H1 (cell line): Measurements from ENCODE around the gene GNAO1. TPM values are rescaled to one million over a fixed set of nuclear protein-coding genes. Genes with fewer than 3 reads are reported as not detected.

Experiments used
- CTCF ChIA-PET: fragments of 300-600 bp; sonication (Branson Sonifier 250); formaldehyde crosslinking; loops from one replicate; lab custom pipeline; 2021; ENCODE audit not compliant: partially characterized antibody; lab: Charles Lee
- POLR2A ChIA-PET: fragments of 300-600 bp; sonication (Branson Sonifier 250); formaldehyde crosslinking; loops from one replicate; lab custom pipeline; 2021; ENCODE audit warnings: inconsistent platforms; ENCODE audit not compliant: partially characterized antibody; lab: Charles Lee
- DNase-seq, 2 experiments: peaks; one replicate each; pipeline versions ENCODE4 v3.0.0 to v3.0.0-alpha.2; 2010 to 2022; ENCODE audit warnings: low spot score in 2 of 2, low read depth in 1 of 2, mixed read lengths in 1 of 2
- FAIRE-seq: peaks from 2 replicates; lab custom pipeline; 2011; peaks lifted over from hg19 to GRCh38; lab: Jason Lieb, UNC
- H2AFZ ChIP-seq: 2 replicates; pipeline ENCODE4 v1.8.1; 2012; ENCODE audit warnings: low read length, inconsistent platforms
- H2AK5ac ChIP-seq: 2 replicates; pipeline ENCODE4 v1.6.1; 2013; ENCODE audit warnings: low read depth, low read length
- H2BK120ac ChIP-seq: replicated peaks from 2 replicates; pipeline ENCODE3; 2013; ENCODE audit warnings: low read depth, low read length, inconsistent platforms
- H2BK12ac ChIP-seq: 2 replicates; pipeline ENCODE4 v1.6.1; 2013; ENCODE audit warnings: low read depth, low read length
- H2BK15ac ChIP-seq: 2 replicates; pipeline ENCODE4 v1.6.1; 2013; ENCODE audit warnings: low read length
- H2BK20ac ChIP-seq: 2 replicates; pipeline ENCODE4 v1.6.1; 2013; ENCODE audit warnings: low read length
- H2BK5ac ChIP-seq: 2 replicates; pipeline ENCODE4 v1.6.1; 2013; ENCODE audit warnings: low read depth, low read length
- H3K14ac ChIP-seq: 2 replicates; pipeline ENCODE4 v1.6.1; 2013; ENCODE audit warnings: inconsistent platforms; ENCODE audit not compliant: insufficient read length
- H3K18ac ChIP-seq: 2 replicates; pipeline ENCODE4 v1.6.1; 2013; ENCODE audit warnings: low read length; ENCODE audit errors: extremely low read depth
- H3K23ac ChIP-seq: 2 replicates; pipeline ENCODE4 v1.6.1; 2013; ENCODE audit warnings: inconsistent platforms; ENCODE audit not compliant: insufficient read length
- H3K23me2 ChIP-seq: 2 replicates; pipeline ENCODE4 v1.6.1; 2013; ENCODE audit warnings: low read depth, low read length
- H3K27ac ChIP-seq: 2 replicates; pipeline ENCODE4 v1.6.1; 2011; ENCODE audit warnings: low read depth, low read length, inconsistent platforms
- H3K27me3 ChIP-seq, 4 experiments: replicated peaks in 1 of 4; 1 replicate in 1 of 4; 2 replicates in 3 of 4; pipeline versions ENCODE4 v1.6.1 to v1.8.1; 2011 to 2013; ENCODE audit warnings: low read length in 3 of 4, mild to moderate bottlenecking in 3 of 4, inconsistent platforms in 2 of 4, mixed read lengths in 2 of 4, moderate library complexity in 1 of 4; ENCODE audit not compliant: control insufficient read depth in 3 of 4, insufficient read depth in 3 of 4; ENCODE audit errors: extremely low read depth in 1 of 4
- H3K36me3 ChIP-seq, 4 experiments: 2 replicates each; pipeline versions ENCODE4 v1.6.1 to v1.8.1; 2011 to 2013; ENCODE audit warnings: mild to moderate bottlenecking in 4 of 4, low read length in 3 of 4, moderate library complexity in 2 of 4, control low read depth in 1 of 4, inconsistent platforms in 1 of 4; ENCODE audit not compliant: insufficient read depth in 4 of 4, control insufficient read depth in 2 of 4
- H3K4ac ChIP-seq: replicated peaks from 2 replicates; pipeline ENCODE3; 2013; ENCODE audit warnings: low read length, low read depth, mixed read lengths, inconsistent platforms; ENCODE audit not compliant: insufficient read length
- H3K4me1 ChIP-seq, 4 experiments: replicated peaks in 1 of 4; 1 replicate in 1 of 4; 2 replicates in 3 of 4; pipeline versions ENCODE4 v1.6.1 to v1.8.1; 2011 to 2013; ENCODE audit warnings: low read length in 3 of 4, inconsistent platforms in 2 of 4, mixed read lengths in 1 of 4; ENCODE audit not compliant: insufficient read depth in 4 of 4, control insufficient read depth in 3 of 4
- H3K4me2 ChIP-seq, 2 experiments: 2 replicates each; pipeline versions ENCODE4 v1.6.1 to v1.8.1; 2011 to 2013; ENCODE audit warnings: low read depth in 2 of 2, low read length in 2 of 2, control low read depth in 1 of 2, inconsistent platforms in 1 of 2, mild to moderate bottlenecking in 1 of 2; ENCODE audit not compliant: insufficient read depth in 1 of 2
- H3K4me3 ChIP-seq, 4 experiments: fragments of 200-600, 300-600 bp in 1 of 4; sonication (generic), shearing (Covaris generic), sonication (Bioruptor Twin) in 1 of 4; 2 replicates each; pipeline versions ENCODE4 v1.5.1 to v1.8.1; 2011 to 2016; ENCODE audit warnings: low read length in 4 of 4, low read depth in 3 of 4, control low read depth in 2 of 4, inconsistent platforms in 2 of 4, mild to moderate bottlenecking in 2 of 4, mixed read lengths in 1 of 4, moderate library complexity in 1 of 4; ENCODE audit not compliant: insufficient read depth in 2 of 4; ENCODE audit errors: extremely low read depth in 1 of 4
- H3K56ac ChIP-seq: replicated peaks from 2 replicates; pipeline ENCODE3; 2013; ENCODE audit warnings: low read depth, mild to moderate bottlenecking, mixed read lengths, low read length, inconsistent platforms; ENCODE audit not compliant: insufficient read length
- H3K79me1 ChIP-seq: 2 replicates; pipeline ENCODE4 v1.6.1; 2013; ENCODE audit warnings: low read depth, low read length, control low read depth
- H3K79me2 ChIP-seq, 2 experiments: 2 replicates each; pipeline versions ENCODE4 v1.6.1 to v1.8.1; 2012 to 2013; ENCODE audit warnings: low read length in 2 of 2, mild to moderate bottlenecking in 2 of 2, inconsistent platforms in 1 of 2; ENCODE audit not compliant: insufficient read depth in 2 of 2, control insufficient read depth in 1 of 2
- H3K9ac ChIP-seq, 4 experiments: replicated peaks in 1 of 4; 1 replicate in 1 of 4; 2 replicates in 3 of 4; pipeline versions ENCODE4 v1.6.1 to v1.8.1; 2011 to 2013; ENCODE audit warnings: low read depth in 3 of 4, low read length in 3 of 4, control low read depth in 2 of 4, mild to moderate bottlenecking in 2 of 4, moderate library complexity in 2 of 4, inconsistent platforms in 1 of 4; ENCODE audit errors: extremely low read depth in 1 of 4
- H3K9me3 ChIP-seq, 2 experiments: 2 replicates each; pipeline versions ENCODE4 v1.6.1 to v1.8.1; 2012 to 2013; ENCODE audit warnings: mild to moderate bottlenecking in 2 of 2, moderate library complexity in 2 of 2, control low read depth in 1 of 2, inconsistent platforms in 1 of 2, low read depth in 1 of 2, low read length in 1 of 2, mixed read lengths in 1 of 2; ENCODE audit not compliant: insufficient read depth in 2 of 2
- H4K20me1 ChIP-seq, 2 experiments: replicated peaks in 1 of 2; 2 replicates each; pipeline versions ENCODE3 to v1.8.1; 2011 to 2013; ENCODE audit warnings: inconsistent platforms in 2 of 2, low read length in 2 of 2, mild to moderate bottlenecking in 1 of 2; ENCODE audit not compliant: insufficient read depth in 2 of 2, control insufficient read depth in 1 of 2
- H4K5ac ChIP-seq: 2 replicates; pipeline ENCODE4 v1.6.1; 2013; ENCODE audit warnings: low read length, low read depth, mixed read lengths, inconsistent platforms; ENCODE audit not compliant: insufficient read length
- H4K8ac ChIP-seq: 2 replicates; pipeline ENCODE4 v1.8.0; 2013; ENCODE audit warnings: mild to moderate bottlenecking, moderate library complexity, low read length, inconsistent platforms; ENCODE audit not compliant: insufficient read depth; ENCODE audit errors: extremely low read depth
- H4K91ac ChIP-seq: replicated peaks from 2 replicates; pipeline ENCODE3; 2013; ENCODE audit warnings: low read length, mixed read lengths, inconsistent platforms; ENCODE audit not compliant: insufficient read length
- CEBPB ChIP-seq: IDR thresholded peaks from 2 replicates; pipeline ENCODE4 v1.6.1; 2012; ENCODE audit warnings: low read depth, low read length
- CHD1 ChIP-seq: IDR thresholded peaks from 2 replicates; pipeline ENCODE4 v1.6.1; 2012; ENCODE audit warnings: low read depth, low read length, improper control_type of control experiment
- CTBP2 ChIP-seq: IDR thresholded peaks from 2 replicates; pipeline ENCODE4 v1.7.0; 2011; ENCODE audit warnings: borderline replicate concordance, mild to moderate bottlenecking, moderate library complexity, mixed read lengths, low read length; ENCODE audit not compliant: insufficient read depth, insufficient read length
- EP300 ChIP-seq, 2 experiments: IDR thresholded peaks; 1 replicate in 1 of 2; 2 replicates in 1 of 2; pipeline ENCODE4 v1.6.1; 2011 to 2012; ENCODE audit warnings: low read depth in 2 of 2, low read length in 2 of 2, mild to moderate bottlenecking in 2 of 2, borderline replicate concordance in 1 of 2, inconsistent platforms in 1 of 2, moderate library complexity in 1 of 2
- HDAC6 ChIP-seq: IDR thresholded peaks from one replicate; pipeline ENCODE4 v1.7.1; 2012; ENCODE audit warnings: low read depth, mild to moderate bottlenecking, inconsistent platforms, low read length, moderate library complexity
- JUND ChIP-seq: IDR thresholded peaks from 2 replicates; pipeline ENCODE4 v1.6.1; 2011; ENCODE audit warnings: mild to moderate bottlenecking, improper control_type of control experiment, low read length
- MAFK ChIP-seq: IDR thresholded peaks from 2 replicates; pipeline ENCODE4 v1.6.1; 2012; ENCODE audit warnings: low read depth, mild to moderate bottlenecking, improper control_type of control experiment, low read length
- PHF8 ChIP-seq: fragments of 200-600 bp; sonication (generic); conservative IDR thresholded peaks from 2 replicates; pipeline ENCODE4 v1.7.1; 2012; ENCODE audit warnings: low read depth, mild to moderate bottlenecking, inconsistent platforms, low read length, moderate library complexity
- RNF2 ChIP-seq: fragments of 200-900, 300-1000 bp; sonication (generic); IDR thresholded peaks from 2 replicates; pipeline ENCODE4 v1.7.1; 2016; ENCODE audit warnings: borderline replicate concordance, low read depth, mild to moderate bottlenecking, antibody characterized with exemption, low read length; ENCODE audit not compliant: poor library complexity, severe bottlenecking; ENCODE audit errors: missing control alignments
- SP4 ChIP-seq: IDR thresholded peaks from 2 replicates; pipeline ENCODE4 v1.6.1; 2012; ENCODE audit warnings: low read length, inconsistent platforms
- SRF ChIP-seq: IDR thresholded peaks from 2 replicates; pipeline ENCODE4 v1.6.1; 2011; ENCODE audit warnings: mild to moderate bottlenecking, low read depth, low read length, moderate library complexity
- TCF12 ChIP-seq: IDR thresholded peaks from 2 replicates; pipeline ENCODE4 v1.6.1; 2011; ENCODE audit warnings: low read depth, mild to moderate bottlenecking, low read length
- ZNF274 ChIP-seq: IDR thresholded peaks from 2 replicates; pipeline ENCODE4 v1.7.0; 2012; ENCODE audit warnings: low read length, borderline replicate concordance; ENCODE audit errors: extremely low read depth
- WGBS, 2 experiments: shearing (Covaris generic) in 1 of 2; methylation state at CpG; one replicate each; pipeline versions ENCODE4 v1.1.6 to v1.1.7; 2013 to 2015; ENCODE audit warnings: low lambda C conversion rate in 2 of 2, mixed read lengths in 2 of 2, inconsistent platforms in 1 of 2, low coverage in 1 of 2, missing lambda C conversion rate in 1 of 2; ENCODE audit not compliant: insufficient replicate concordance in 2 of 2, insufficient coverage in 1 of 2, insufficient read length in 1 of 2; ENCODE audit errors: extremely low coverage in 1 of 2, missing lambda C conversion rate in 1 of 2; 5-methylcytosine and 5-hydroxymethylcytosine counted together
- polyA plus RNA-seq, 7 experiments: library from polyadenylated mRNA; depleted of rRNA in 3 of 7; stranded (reverse) in 5 of 7; unstranded in 2 of 7; fragments of >200 nt in 5 of 7; fragments of 200-250 nt in 2 of 7; gene quantifications; 1 replicate in 5 of 7; 2 replicates in 1 of 7; 4 replicates in 1 of 7; pipeline versions ENCODE4 v1.2.1 to v1.2.3, GENCODE V29; 2011 to 2013; ENCODE audit warnings: missing spikeins in 2 of 7, mixed read lengths in 2 of 7
- total RNA-seq: library from RNA; stranded (reverse); fragmentation: NEBNext Ultra II Directional; extraction: Animal tissue kit (Norgen Biotek cat#: 25700); gene quantifications from 2 replicates; pipeline ENCODE4 v1.2.1, GENCODE V29; 2021
- TF ChIP-seq, protein P1 (sequence below): IDR thresholded peaks from 2 replicates; pipeline ENCODE4 v1.6.1; 2012; ENCODE audit warnings: inconsistent platforms

Gene GNAO1
- total and polyA plus RNA-seq, 2 of the 8 experiments (the other 6 are each of a cell fraction or from before 2014, with no cell fraction given) = 6.7 to 34.4 TPM

DNA sequence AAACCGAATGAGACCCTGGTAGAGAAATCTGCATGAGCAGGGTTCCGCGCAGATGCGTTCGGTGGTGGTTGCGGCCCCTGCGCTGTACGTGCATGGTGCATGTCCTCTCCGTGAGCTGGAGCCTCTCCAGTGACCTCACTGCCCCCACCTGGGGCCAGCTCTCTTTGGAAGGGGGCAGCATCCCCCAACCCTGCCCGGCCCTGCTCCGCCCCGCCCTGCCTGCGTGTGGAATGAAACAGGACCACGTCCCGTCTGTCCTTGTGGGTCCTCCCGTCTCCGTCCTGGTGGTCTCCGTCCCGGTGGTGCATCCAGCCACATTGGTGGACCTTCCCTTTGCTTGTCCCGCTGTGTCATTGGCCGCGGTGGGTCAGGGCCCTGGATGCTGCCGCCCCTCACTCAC is 149.1 kb downstream of the GNAO1 start:
- Histone ChIP-seq H4K91ac (no peak overlapping the region), H2BK5ac (no peak overlapping the region), H3K23me2 (no peaks in the 10 kb centered on the region), H4K5ac (no peak overlapping the region), H3K4me2 (no peak overlapping the region), H2BK20ac (no peak overlapping the region), H3K4me1 (no peaks in the 10 kb centered on the region), H3K79me1 (no peaks in the 10 kb centered on the region), H3K27me3 (no peaks in the 10 kb centered on the region), H4K8ac (no peak overlapping the region), H3K4me3 (no peak overlapping the region), H3K23ac (no peak overlapping the region), H3K9ac (no peak overlapping the region), H4K20me1 (no peaks in the 10 kb centered on the region), H3K27ac (no peak overlapping the region), H3K56ac (no peak overlapping the region), H2BK12ac (no peak overlapping the region), H3K4ac (no peak overlapping the region), H3K36me3 (0 out of 8 replicates have a peak, but pooled peaks cover 0 to 2% (median 0%) of the 10 kb centered on the region in 4 experiments), H2BK15ac (no peak overlapping the region), H3K9me3 (no peaks in the 10 kb centered on the region), H3K18ac (no peak overlapping the region), H2AK5ac (no peak overlapping the region), H2AFZ (no peak overlapping the region), H3K14ac (no peak overlapping the region), H2BK120ac (no peak overlapping the region), H3K79me2 (no peaks in the 10 kb centered on the region)
- DNase-seq = no peak
- CTCF ChIA-PET = interaction anchor here (1.5 to 3.0 kb wide), 6 partner anchors 9 to 299 kb away, joined by 5 to 14 read pairs (median 9); no protein-coding TSS in a partner anchor
- no peak for FAIRE-seq
- 94% methylated on average over 16 of the region's 23 CpGs; no CpG with 5 or more reads in 1 of the 2 experiments for WGBS, 2 experiments
- POLR2A ChIA-PET = interaction anchor here (1.7 kb wide), 1 partner anchor 13 kb away, joined by 3 read pairs; no protein-coding TSS in a partner anchor
- TF ChIP-seq JUND = no peak
- TF ChIP-seq CEBPB = no peak
- TF ChIP-seq TCF12 = no peak
- TF ChIP-seq RNF2 = no peak
- TF ChIP-seq SP4 = no peak
- no peak for TF ChIP-seq CHD1
- no peak for TF ChIP-seq PHF8
- TF ChIP-seq ZNF274 = no peak
- TF ChIP-seq CTBP2 = no peak
- TF ChIP-seq SRF = no peak
- TF ChIP-seq, protein P1, sequence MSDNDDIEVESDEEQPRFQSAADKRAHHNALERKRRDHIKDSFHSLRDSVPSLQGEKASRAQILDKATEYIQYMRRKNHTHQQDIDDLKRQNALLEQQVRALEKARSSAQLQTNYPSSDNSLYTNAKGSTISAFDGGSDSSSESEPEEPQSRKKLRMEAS = no peak
- TF ChIP-seq EP300 (IDR thresholded peaks at IDR 0.05; ENCODE audit: borderline replicate concordance in 1 of 2, low read depth in 2 of 2, low read length in 2 of 2) = no peak
- no peak for TF ChIP-seq HDAC6
- no peak for TF ChIP-seq MAFK
